Lung (tissue), 12 donors: ENCODE results near the gene NUCKS1. TPM values are rescaled to one million over a fixed set of nuclear protein-coding genes. Genes with fewer than 3 reads are reported as not detected.

Source experiments
- ATAC-seq: fragments of 200-7000 bp; cut with Tn5 transposase; one replicate; pipeline ENCODE4 v1.9.1; 2020; ENCODE audit warnings: moderate number of reproducible peaks; ENCODE audit not compliant: insufficient read depth, low FRiP score
- DNase-seq, 3 donors: peaks; one replicate each; pipeline ENCODE4 v3.0.0-alpha.2; 2013 to 2017
- H3K27ac ChIP-seq, 2 donors: one replicate each; pipeline ENCODE4 v1.5.1; 2013; ENCODE audit warnings: mild to moderate bottlenecking in 2 of 2, moderate library complexity in 2 of 2, control low read depth in 1 of 2, inconsistent platforms in 1 of 2, low read depth in 1 of 2, low read length in 1 of 2
- H3K27me3 ChIP-seq, 3 donors: one replicate each; pipeline ENCODE4 v1.5.1; 2013; ENCODE audit warnings: low read length in 2 of 3; ENCODE audit not compliant: control insufficient read depth in 3 of 3, insufficient read depth in 3 of 3
- H3K36me3 ChIP-seq, 4 donors: one replicate each; pipeline ENCODE4 v1.5.1; 2013; ENCODE audit warnings: low read length in 4 of 4, mild to moderate bottlenecking in 1 of 4, moderate library complexity in 1 of 4; ENCODE audit not compliant: control insufficient read depth in 4 of 4, insufficient read depth in 4 of 4
- H3K4me1 ChIP-seq, 5 donors: one replicate each; pipeline ENCODE4 v1.5.1; 2013; ENCODE audit warnings: low read length in 5 of 5, mild to moderate bottlenecking in 2 of 5, moderate library complexity in 1 of 5; ENCODE audit not compliant: control insufficient read depth in 5 of 5, insufficient read depth in 5 of 5
- H3K4me3 ChIP-seq: one replicate; pipeline ENCODE4 v1.5.1; 2013; ENCODE audit warnings: mild to moderate bottlenecking, control low read depth, moderate library complexity
- H3K9ac ChIP-seq, 2 donors: one replicate each; pipeline ENCODE4 v1.5.1; 2013; ENCODE audit warnings: low read length in 2 of 2, control low read depth in 1 of 2; ENCODE audit not compliant: insufficient read depth in 1 of 2
- H3K9me3 ChIP-seq, 4 donors: one replicate each; pipeline ENCODE4 v1.5.1; 2013; ENCODE audit warnings: low read length in 3 of 4, mild to moderate bottlenecking in 1 of 4, moderate library complexity in 1 of 4; ENCODE audit not compliant: control insufficient read depth in 4 of 4, insufficient read depth in 3 of 4
- WGBS, 2 donors: extraction: QIAGEN DNeasy Blood & Tissue Kit; methylation state at CpG; one replicate each; pipeline ENCODE4 v1.1.7; 2013; 5-methylcytosine and 5-hydroxymethylcytosine counted together
- polyA plus RNA-seq, 2 donors: library from polyadenylated mRNA; stranded (reverse); fragments of 200-250 nt; gene quantifications; one replicate each; pipeline ENCODE4 v1.2.1, GENCODE V29; 2013
- total RNA-seq, 2 donors: library from RNA; depleted of rRNA in 1 of 2; stranded (reverse); fragments of >200 nt in 1 of 2; gene quantifications; one replicate each; pipeline ENCODE4 v1.2.1, GENCODE V29; 2014 to 2021
- TF ChIP-seq, protein P1 (sequence below): IDR thresholded peaks from 2 replicates; pipeline ENCODE4 v1.5.1; 2012; ENCODE audit warnings: mild to moderate bottlenecking; ENCODE audit errors: control extremely low read depth, extremely low read depth
- donor health status: control.
- donor health status: control.
- donor health status: Bipolar disorder and iron deficiency.
- donor health status: healthy.
- donor health status: DM: yes; HTN: yes; CAD: no.

The NUCKS1 gene
- total and polyA plus RNA-seq, 4 donors, result 28.6 to 285 (median 82.6) TPM

DNA sequence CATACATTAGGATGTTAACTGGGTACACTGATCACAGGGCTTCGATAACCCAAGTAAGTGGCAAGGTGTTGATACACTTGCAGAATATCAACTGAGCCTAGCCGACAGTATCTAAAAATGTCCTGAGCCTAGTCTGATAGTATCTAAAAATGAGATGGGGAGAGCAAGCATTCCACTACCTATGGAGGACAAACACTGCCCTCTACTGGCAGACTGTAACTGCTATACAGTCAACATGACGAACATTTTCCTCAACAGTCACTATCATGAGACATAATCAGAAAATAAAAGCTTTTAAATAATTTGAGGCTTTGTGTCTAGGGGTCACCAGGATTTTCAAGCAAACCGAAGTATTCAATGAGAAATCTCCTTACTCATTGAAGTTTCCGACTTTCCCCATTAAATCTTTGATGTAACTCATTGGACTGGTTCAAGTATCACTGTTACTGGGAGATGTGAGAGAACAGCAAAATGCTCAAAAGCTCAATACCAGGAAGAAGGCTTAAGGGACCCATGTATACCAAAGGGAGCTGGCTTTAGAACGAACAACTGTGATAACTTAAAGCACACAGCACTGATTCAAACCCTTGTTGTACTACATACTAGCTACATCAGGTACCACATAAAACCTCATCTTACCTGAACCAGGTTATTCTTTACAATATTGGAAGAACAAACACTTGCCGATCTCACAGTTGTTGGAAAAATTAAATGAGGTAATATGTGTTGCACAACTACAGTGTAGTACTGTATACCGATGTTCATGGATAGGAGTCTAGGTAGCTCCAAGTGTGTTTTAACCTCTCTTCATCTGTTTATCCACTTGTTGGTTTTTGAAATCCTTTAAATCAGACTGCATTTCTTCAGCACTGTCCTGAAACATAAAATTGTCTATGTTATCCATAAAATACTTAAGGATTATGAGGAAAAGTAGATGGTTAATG is 38.6 kb downstream of the NUCKS1 start:
- Histone ChIP-seq H3K9ac (no peak overlapping the region), H3K4me1 (peaks cover 0 to 17% (median 13%) of the 10 kb centered on the region in 5 donors), H3K27me3 (no peaks in the 10 kb centered on the region), H3K9me3 (no peaks in the 10 kb centered on the region), H3K4me3 (no peak overlapping the region), H3K36me3 (peaks cover 3 to 13% (median 9%) of the 10 kb centered on the region in 4 donors), H3K27ac (peak overlapping the region in 1 of 2 donors; percentile 53)
- WGBS, 2 donors, result 36 to 48% methylated on average over 8 of the region's 8 CpGs
- TF ChIP-seq, protein P1, sequence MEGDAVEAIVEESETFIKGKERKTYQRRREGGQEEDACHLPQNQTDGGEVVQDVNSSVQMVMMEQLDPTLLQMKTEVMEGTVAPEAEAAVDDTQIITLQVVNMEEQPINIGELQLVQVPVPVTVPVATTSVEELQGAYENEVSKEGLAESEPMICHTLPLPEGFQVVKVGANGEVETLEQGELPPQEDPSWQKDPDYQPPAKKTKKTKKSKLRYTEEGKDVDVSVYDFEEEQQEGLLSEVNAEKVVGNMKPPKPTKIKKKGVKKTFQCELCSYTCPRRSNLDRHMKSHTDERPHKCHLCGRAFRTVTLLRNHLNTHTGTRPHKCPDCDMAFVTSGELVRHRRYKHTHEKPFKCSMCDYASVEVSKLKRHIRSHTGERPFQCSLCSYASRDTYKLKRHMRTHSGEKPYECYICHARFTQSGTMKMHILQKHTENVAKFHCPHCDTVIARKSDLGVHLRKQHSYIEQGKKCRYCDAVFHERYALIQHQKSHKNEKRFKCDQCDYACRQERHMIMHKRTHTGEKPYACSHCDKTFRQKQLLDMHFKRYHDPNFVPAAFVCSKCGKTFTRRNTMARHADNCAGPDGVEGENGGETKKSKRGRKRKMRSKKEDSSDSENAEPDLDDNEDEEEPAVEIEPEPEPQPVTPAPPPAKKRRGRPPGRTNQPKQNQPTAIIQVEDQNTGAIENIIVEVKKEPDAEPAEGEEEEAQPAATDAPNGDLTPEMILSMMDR, result peak; percentile 87
- ATAC-seq (peak; percentile 85), DNase-seq (peak; percentile 65 to 92 (median 87))

DNA sequence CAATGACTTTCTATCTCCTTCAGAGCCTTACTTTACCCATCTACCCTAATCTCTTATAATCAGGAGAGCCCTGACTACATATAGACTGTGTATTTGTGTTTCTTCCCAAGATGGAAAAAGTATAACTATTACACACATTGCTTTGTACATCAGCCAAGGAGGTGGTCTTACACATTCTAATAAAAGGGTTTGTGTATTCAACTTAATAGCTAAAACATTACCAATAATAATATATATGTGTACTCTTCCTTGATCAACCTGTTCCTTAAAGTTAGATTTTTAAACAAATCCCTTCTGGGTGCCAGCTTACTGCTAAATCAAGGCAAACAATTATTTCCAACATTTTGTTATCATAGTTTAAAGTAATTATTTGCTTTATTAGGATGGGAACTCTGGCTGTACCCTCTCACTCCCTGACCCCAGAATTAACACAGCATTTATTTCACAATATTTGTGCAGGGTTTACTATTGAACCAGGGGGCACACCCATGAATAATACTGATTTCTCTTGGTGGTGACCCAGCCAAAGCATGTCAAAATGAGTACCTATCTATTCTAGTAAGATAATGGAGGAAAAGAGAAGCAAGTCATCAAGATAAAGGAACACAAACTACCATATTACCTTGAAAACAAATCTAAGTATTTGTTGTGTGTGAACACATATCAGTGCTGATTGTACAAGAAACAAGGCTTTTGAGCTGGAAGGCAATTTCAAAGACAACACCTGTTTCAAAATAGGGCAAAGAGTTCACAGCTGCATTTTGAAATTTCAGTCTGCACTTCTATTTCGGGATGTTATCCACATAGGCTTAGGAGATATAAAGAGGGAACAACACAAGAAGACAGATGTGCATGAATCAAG is 39.5 kb downstream of the NUCKS1 start:
- 39 to 62% methylated on average over 1 of the region's 1 CpG for WGBS, 2 donors
- Histone ChIP-seq H3K27me3 (no peaks in the 10 kb centered on the region), H3K9ac (no peak overlapping the region), H3K4me3 (no peak overlapping the region), H3K9me3 (no peaks in the 10 kb centered on the region), H3K36me3 (peaks cover under 1 to 9% (median 6%) of the 10 kb centered on the region in 4 donors), H3K4me1 (peaks cover 0 to 18% (median 13%) of the 10 kb centered on the region in 5 donors), H3K27ac (no peak overlapping the region)
- DNase-seq (no peak), ATAC-seq (no peak)
- TF ChIP-seq, protein P1, result no peak

DNA sequence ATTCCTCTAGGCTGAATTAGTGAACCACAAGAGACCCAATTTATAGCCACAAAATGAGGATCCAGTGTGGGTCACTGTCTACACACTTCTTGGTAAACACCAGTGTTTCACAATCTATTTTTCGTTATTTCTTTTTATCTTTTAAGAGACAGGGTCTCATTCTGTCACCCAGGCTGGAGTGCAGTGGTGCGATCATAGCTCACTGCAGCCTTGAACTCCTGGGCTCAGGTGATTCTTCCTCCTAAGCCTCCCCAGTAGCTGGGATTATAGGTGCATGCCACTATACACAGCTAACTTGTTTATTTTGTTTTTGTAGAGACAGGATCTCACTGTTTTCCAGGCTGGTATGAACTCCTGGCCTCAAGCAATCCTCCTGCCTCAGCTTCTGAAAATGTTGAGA is 40.3 kb downstream of the NUCKS1 start:
- TF ChIP-seq, protein P1, result no peak
- DNase-seq (no peak), ATAC-seq (no peak)
- no peaks in the 10 kb centered on the region for H3K27me3 ChIP-seq
- 39 to 73% methylated on average over 2 of the region's 2 CpGs for WGBS, 2 donors
- no peaks in the 10 kb centered on the region for H3K9me3 ChIP-seq
- H3K4me3 ChIP-seq, result no peak overlapping the region
- H3K27ac ChIP-seq, result no peak overlapping the region
- peaks cover 0 to 18% (median 13%) of the 10 kb centered on the region in 5 donors for H3K4me1 ChIP-seq
- no peak overlapping the region for H3K9ac ChIP-seq
- peaks cover 0 to 4% (median 1%) of the 10 kb centered on the region in 4 donors for H3K36me3 ChIP-seq
